Loucy (cell line): ENCODE results near the gene ANO8.

Experiments
- CTCF ChIP-seq: fragments of 200-600 bp; sonication (generic); conservative IDR thresholded peaks from 2 replicates; pipeline ENCODE4 v1.5.1; 2014; ENCODE audit warnings: mild to moderate bottlenecking, antibody characterized with exemption, low read length
- EZH2phosphoT487 ChIP-seq: fragments of 200-600 bp; IDR thresholded peaks from 2 replicates; pipeline ENCODE4 v1.6.1; 2018; ENCODE audit warnings: antibody characterized with exemption, mild to moderate bottlenecking, moderate library complexity, borderline replicate concordance

GRCh38 chr19:17314007-17314593 lies 20.6 kb downstream of the ANO8 start:
- TF ChIP-seq CTCF (no peak), EZH2phosphoT487 (no peak)
